OCI-M2 (cell line): ENCODE measurements around the gene NUMA1.

Experiments used
- DNase-seq: peaks from one replicate; lab custom pipeline; 2025; ENCODE audit not compliant: unreplicated experiment; lab: John Stamatoyannopoulos, UW

The NUMA1 gene, protein sequence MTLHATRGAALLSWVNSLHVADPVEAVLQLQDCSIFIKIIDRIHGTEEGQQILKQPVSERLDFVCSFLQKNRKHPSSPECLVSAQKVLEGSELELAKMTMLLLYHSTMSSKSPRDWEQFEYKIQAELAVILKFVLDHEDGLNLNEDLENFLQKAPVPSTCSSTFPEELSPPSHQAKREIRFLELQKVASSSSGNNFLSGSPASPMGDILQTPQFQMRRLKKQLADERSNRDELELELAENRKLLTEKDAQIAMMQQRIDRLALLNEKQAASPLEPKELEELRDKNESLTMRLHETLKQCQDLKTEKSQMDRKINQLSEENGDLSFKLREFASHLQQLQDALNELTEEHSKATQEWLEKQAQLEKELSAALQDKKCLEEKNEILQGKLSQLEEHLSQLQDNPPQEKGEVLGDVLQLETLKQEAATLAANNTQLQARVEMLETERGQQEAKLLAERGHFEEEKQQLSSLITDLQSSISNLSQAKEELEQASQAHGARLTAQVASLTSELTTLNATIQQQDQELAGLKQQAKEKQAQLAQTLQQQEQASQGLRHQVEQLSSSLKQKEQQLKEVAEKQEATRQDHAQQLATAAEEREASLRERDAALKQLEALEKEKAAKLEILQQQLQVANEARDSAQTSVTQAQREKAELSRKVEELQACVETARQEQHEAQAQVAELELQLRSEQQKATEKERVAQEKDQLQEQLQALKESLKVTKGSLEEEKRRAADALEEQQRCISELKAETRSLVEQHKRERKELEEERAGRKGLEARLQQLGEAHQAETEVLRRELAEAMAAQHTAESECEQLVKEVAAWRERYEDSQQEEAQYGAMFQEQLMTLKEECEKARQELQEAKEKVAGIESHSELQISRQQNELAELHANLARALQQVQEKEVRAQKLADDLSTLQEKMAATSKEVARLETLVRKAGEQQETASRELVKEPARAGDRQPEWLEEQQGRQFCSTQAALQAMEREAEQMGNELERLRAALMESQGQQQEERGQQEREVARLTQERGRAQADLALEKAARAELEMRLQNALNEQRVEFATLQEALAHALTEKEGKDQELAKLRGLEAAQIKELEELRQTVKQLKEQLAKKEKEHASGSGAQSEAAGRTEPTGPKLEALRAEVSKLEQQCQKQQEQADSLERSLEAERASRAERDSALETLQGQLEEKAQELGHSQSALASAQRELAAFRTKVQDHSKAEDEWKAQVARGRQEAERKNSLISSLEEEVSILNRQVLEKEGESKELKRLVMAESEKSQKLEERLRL (N-terminal part only)

DNA sequence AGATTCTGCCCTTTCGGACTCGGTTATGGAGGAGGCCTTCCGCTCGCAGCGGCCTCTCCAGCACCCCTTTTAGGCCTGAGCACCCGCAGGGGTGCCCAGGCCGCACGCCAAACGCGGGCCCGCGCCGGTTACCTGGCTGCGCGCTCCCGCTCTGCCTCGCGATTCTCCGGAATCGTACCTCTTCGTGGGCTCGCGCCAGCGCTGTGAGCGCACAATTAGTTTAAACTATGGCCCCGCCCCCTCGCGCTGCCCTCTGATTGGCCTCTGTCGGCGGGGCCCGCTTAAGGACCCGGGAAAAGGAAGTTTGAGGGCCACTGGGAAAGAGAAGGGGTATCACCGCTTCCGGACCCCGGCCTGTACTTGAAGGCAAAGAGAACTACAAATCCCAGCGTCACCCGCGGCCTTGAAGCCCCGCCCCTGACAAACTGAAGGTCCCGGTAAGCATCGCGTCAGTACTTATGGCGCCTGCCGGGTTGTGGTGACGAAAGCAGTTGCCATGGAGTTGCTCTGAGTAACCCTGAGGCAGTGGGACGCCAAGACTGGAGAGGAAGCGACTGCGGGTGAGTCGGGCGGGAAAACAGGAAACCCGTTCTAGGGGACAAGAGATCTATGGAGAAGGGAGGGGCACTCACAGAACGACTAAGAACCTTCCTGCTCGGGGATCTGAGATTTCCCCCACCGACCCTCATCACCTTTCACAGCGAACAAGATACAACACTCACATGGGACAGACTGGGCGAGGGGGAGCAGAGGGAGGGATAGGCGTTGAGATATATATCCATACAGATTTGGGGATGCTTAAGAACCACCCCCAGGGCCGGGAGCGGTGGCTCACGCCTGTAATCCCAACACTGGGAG, at the start of gene NUMA1, which contains the start of gene LRRC51:
TSS of gene NUMA1 (minus strand) at position 217 of the 858 bp plus-strand sequence. CDS start 44,599 bp downstream, outside the sequence.
TSS of gene LRRC51 (plus strand) at position 525 of the 858 bp plus-strand sequence. CDS start 8,234 bp downstream, outside the sequence.
- DNase-seq: peak; percentile 90

DNA sequence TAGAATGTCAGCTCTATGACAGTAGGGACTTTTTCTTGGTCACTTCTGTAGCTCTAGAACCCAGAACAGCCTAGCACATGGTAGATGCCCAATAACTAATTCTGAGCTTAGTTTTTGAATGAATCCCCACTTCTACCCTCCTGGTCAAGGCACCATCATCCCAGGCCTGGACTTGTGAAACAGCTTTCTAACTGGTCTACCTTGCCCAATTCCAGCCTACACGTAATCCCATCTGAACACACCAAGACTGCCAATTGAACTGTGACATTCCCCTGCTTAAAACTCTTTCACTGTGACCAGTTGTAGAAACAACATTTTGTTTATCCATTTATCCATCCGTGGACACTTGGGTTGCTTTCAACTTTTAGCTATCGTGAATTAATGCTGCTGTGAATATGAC, 49.0 kb upstream of the NUMA1 start:
- no peak for DNase-seq

DNA sequence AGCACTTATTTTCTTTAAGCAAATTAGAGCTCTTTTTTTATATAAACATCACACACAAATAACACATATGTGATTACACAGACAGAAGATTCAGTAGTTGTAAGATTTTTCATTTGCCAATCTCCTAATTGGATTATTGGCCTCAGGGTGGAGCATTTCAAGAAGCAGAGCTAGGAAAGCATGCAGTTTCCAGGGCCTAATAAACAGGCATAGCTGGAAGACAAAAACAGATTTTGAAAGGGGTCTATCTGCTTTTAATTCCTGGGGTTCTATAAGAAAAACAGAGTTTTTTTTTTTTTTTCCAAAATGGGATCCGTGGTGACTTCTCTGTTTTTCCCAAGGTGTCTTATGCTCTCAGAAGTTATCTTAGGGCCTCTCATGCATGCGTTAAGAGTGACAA, 47.6 kb upstream of the NUMA1 start:
- no peak for DNase-seq

DNA sequence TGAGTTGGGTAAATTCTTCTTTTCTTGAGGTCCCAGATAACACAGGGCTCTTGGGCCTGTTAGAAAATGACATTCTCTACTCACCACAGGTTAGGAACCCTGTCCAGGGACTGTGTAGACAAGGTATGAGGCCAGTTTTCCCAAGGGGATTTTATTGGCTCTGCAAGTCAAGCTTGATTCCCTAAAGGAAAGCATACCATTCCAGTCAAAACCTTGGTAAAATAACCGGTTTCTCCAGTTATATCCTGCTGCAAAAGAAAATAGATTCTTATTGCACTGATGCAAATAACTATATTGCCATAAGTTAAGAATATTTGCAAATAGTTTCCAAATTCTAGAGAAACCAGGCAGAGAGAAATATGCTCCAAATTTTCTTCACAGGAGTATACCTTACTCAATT, 45.6 kb upstream of the NUMA1 start:
- DNase-seq: no peak

DNA sequence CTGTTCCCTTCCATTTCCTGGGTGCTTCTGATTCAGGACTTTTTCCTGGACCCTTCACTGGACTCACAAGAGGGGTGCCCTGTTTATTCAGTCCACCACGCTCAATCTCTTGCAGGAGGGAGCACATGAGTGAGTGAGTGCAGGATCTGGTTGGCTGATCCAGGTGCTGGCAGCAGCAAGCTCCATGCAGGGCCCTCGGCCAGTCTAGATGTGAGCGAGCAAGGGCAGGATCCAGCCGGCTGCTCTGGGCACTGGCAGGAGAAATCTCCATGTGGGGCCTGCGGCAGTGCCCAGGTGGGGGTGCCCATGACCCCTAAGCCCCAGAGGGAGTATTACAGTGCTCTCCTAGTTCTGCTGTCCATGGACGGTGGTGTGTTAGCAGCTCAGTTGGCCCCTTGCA, 43.7 kb upstream of the NUMA1 start:
- no peak for DNase-seq

DNA sequence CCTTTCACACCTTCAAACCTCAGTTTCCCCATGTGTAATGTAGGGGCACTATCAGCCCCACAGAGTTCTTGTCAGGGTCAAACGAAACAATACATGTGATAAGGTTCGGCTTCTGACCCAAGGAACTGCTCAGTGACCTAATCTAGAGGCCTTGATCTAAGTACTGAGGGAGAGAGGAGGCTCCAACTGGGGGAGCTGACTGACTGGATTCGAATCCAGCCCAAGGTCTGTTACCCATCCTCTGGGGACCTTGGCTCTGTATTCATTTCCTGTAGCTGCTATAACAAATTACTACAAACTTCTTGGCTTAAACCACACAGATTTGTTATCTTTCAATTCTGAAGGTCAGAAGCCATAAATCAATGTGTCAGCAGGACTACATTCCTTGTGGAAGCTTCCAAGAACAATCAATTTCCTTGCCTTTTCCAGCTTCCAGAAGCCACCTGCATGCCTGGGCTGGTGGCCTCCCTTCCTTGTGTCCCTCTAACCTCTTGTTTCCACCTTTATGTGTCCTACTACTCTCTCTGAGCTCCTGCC, 42.8 kb upstream of the NUMA1 start:
- DNase-seq: no peak

DNA sequence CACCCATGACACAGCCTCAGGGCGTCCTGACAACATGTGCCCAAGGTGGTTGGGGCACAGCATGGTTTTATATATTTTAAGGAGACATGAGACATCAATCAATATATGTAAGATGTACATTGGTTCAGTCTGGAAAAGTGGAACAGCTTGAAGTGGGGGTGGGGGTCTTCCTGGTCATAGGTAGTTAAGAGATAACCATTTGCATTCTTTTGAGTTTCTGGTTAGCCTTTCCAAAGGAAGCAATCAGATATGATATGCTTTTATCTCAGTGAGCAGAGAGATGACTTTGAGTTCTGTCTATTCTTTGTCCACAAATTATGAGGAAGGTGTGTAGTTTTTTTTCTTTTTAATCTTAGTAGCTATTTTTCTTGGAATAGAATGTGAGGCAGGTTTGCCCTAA, 42.3 kb upstream of the NUMA1 start:
- no peak for DNase-seq

DNA sequence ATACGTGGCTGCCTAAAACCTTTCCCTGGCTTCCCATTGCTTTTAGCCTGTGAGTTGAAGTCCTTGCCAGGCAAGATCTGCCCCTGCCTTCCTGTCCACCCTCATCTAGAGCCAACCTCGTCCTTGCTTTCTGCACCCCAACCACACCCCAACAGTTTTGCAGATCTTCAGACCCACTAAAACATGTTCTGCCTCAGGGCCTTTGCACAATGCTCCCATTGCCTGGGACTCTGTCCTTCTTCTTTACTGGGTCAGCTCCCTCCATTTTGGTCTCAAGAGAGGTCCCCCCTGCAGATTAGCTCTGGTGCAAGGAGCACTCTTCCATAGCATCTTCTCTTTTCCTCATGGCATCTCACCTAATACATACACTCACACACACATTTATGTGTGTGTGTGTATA, 40.6 kb upstream of the NUMA1 start:
- no peak for DNase-seq

DNA sequence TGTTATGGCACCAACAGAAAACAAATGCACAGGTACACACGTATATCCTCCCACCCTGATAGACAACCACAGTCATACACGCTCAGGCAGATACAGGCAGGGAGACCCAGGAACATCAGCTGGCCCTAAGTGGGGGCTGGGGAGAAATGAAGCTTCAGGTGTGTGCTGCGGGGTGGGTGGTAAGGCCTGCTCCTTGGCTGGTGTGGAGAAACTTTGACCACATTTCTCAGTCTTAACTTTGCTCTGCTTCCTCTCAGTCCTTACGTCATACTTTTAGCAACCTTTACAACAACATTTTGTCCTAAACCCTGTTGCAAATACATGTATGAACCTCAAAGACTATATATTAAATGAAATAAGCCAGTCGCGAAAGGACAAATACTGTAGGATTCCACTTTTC, 38.9 kb upstream of the NUMA1 start:
- no peak for DNase-seq

DNA sequence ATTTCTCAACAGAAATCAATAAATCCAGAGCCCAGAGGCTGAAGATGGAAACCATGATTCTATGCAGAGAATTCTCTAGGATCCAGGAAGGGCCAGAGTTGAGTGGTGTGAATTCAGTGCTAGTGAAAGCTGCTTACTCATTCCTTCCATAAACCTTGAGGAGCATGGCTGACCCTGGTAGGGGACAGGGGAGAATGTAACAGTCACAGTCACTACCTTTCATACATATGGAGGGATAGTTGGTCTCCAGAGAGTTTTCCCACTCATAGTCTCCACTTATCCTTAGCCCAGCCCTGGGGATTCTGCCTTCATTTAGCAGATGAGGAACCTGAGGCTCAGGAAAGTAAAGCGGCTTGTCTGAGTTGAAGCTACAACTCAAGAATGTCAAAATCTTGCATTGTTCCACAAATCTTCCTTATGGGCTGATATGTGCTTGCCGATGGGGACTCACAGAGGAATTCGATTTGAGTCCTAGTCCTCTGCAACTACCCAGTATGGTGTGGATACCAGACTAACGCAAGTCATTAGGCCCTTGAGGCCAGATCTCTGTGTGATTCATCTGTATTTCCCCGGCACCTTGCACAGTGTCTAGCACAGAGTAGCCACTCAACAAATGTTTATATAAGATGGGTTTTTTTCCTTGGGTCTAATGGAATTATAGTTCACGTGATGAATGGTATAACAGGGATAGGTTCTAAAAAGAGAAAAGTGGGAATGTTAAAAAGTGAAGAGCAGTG, 35.8 kb upstream of the NUMA1 start:
- no peak for DNase-seq

DNA sequence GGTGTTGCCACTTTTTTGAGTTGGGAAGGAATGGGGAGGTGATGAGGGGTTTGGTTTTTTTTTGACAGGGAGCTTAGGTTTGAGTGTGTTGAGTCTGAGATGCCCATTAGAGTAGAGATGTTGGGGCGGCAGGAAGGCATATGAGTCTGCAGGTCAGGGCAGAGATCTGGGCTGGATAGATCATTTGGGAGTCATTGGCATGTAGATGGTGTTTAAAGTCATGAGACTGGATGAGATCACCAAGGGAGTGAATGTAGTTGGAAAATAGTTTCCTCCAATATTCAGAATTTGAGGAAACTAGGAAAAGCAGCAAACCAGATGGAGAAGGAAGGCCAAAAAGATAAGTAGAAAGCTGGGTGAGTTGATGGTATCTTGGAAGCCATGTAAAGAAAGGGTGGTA, 34.2 kb upstream of the NUMA1 start:
- DNase-seq: no peak

DNA sequence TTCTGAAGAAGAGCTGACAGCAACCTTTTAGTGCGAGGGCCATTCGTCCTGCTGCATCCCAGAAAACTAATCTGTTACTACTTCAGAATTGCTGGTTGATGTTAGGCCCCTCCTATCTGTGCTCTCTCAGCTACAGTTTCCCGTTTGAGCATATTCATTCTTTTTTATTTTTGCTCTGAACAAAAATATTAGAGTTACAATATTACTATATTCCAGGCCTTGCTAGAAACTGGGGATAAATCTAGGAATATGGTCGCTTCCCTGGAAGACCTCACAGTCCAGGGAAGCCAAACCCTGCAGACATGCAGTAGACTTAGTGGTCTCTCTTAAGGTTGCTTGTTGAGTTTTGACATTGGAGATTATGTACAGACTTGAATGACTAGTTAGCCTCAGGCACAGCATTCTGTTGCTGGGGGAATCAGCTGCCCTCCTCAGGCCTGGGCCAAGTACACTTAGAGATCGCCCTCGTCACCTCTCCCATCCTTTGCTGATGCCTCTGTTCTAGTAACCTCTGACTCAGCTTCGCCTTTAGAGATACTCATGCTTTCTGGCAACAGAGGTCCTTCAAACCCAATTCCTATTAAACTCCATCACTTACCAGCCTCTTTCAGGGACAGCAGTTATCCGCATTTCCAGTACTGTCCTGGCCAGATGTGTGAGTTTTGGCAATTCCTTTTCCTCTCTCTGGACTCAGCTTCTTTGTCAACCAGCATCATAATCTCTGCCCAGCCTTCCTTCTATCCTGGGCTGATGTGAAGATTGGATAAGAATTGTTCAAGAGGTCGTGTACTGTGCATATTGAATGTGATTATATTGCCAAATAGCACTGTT, 32.9 kb upstream of the NUMA1 start:
- no peak for DNase-seq

DNA sequence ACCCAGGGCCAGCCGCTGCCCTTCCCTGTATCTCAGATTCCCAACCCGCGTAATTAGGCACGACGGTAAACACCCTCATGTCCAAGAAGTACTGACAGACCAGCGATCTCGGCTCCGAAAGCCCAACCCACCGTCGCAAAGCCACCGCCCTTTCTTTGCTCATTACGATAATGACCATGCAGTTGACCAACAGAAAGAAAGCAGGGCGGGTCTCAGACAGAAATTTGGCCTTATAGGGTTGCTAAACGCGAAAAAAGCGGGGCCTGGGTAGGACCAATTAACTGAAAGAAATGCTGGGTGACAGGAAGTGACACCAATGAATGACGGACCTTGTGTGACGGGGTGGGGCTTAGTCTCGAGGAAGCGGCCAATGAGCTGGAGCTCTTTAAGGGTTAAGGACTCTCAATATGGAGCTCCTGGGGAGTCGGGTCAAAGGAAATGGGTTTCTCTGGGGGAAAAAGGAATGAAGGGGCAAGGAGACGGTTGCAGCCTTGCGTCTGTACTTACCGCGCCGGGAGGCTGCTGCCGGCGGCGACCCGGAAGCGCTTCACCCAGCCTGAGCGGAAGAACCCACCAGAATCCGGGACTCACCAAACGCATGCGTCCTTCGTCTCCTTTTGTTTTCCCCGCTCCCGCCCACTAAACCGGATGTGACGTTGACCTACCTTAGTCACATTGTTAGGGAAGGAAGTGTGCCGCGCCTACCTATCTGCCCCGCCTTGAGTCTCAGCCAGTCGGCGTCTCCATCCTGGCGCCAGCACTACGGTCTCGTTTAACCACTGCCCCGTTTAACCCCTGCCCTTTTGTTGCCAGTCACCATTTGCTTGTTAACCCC, 32.0 kb upstream of the NUMA1 start, which contains the start of gene ANAPC15:
TSS of gene ANAPC15 (minus strand) at position 553 of the 835 bp plus-strand sequence. CDS start 1,419 bp downstream, outside the sequence.
- peak; percentile 94 for DNase-seq

DNA sequence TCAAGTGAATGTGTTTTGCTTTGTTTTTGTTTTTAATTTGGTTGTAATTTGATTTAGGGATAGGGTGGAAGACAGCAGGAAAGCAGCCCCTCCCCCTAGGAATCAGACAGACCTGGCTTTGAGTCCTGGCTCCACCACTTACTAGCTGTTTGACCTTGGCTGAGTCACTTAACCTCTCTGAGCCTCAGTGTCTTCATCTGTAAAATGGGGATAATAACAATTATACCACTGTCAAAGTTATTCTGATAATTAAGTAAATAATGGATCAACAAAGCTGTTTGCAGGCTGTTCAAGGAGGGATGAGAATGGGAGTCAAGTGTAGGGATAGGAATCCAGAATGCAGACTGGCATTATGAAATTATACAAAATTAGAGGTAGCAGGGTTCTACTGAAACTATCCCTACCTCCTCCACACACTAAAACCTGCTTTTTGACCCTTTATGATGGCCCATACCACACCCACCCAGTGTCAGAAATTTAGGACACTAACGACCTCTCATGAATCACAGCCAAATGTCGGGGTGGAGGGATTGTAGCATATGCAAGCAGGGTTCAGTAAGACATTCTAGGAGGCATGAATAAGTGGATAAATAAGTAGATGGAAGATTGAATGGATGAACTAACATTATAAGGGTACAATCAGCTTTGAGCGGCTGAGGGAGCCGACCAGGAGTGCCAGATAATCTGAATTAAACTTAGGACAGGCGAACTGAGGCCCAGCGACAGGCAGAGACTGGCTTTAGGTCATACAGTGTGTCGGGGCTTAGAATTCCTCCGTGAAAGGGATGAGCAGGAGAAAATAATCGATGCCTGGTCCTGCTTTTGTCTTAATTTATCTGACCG, 31.2 kb upstream of the NUMA1 start:
- DNase-seq: no peak

DNA sequence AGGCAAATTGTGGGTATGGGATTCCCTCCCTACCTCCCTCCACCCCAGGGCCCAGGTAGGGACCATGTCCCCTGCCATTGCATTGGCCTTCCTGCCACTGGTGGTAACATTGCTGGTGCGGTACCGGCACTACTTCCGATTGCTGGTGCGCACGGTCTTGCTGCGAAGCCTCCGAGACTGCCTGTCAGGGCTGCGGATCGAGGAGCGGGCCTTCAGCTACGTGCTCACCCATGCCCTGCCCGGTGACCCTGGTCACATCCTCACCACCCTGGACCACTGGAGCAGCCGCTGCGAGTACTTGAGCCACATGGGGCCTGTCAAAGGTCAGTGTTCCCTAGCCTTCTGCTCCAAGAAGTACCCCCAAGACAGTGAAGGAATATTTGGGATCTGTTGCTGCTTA, 25.5 kb upstream of the NUMA1 start, which contains the start of gene TOMT:
TSS of gene TOMT (plus strand) at position 37 of the 400 bp plus-strand sequence. CDS start at position 65, 28 bp downstream.
- DNase-seq: no peak

DNA sequence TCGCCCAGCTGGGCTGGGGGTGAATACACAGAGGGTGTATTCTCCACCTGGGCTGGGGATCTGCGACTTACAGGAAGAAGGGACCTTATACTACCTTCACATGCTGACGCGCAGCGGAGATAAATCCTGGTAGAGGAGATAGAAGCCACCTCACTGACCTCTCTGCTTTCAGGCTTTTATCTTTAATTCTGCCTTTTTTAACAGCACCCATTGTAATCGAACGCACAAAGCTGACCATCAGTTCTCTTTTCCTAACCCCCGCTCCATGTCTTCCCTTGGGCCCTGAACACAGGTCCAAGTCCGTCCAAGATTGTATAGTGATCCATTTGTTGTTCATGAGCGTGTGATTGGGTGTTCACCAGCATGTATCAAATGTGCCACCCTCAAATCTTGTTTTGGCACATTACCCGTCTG, 23.4 kb upstream of the NUMA1 start:
- no peak for DNase-seq
